Breast epithelium (tissue), 4 donors: ENCODE results near the gene SLC4A7. TPM values are rescaled to one million over a fixed set of nuclear protein-coding genes. Genes with fewer than 3 reads are reported as not detected.
A peak's percentile ranks its signal among the peaks of the same experiment; 100 is the strongest.
"Not testable (repeated sequence)": the region's sequence is repeated elsewhere in the genome, so short reads cannot be mapped to it uniquely, and the experiment has no call there.

Source experiments
- DNase-seq, 2 donors: peaks; one replicate each; pipeline ENCODE4 v3.0.0-alpha.2; 2019; ENCODE audit warnings: low spot score in 2 of 2
- H3K27ac ChIP-seq, 2 donors: fragments of 200-600 bp; sonication (generic) in 1 of 2; one replicate each; pipeline ENCODE4 v1.5.1; 2016 to 2019; ENCODE audit warnings: mild to moderate bottlenecking in 1 of 2
- H3K27me3 ChIP-seq, 2 donors: fragments of 200-600 bp; sonication (generic) in 1 of 2; one replicate each; pipeline versions ENCODE4 v1.5.1 to v1.6.0; 2017 to 2019; ENCODE audit warnings: control low read depth in 1 of 2, mild to moderate bottlenecking in 1 of 2
- H3K36me3 ChIP-seq: fragments of 200-600 bp; one replicate; pipeline ENCODE4 v1.5.1; 2019
- H3K4me1 ChIP-seq, 2 donors: fragments of 200-600 bp; sonication (generic); one replicate each; pipeline ENCODE4 v1.5.1; 2016 to 2019; ENCODE audit warnings: control low read depth in 1 of 2
- H3K4me3 ChIP-seq, 3 donors: fragments of 200-600 bp; sonication (generic); 1 replicate in 2 of 3; 2 replicates in 1 of 3; pipeline ENCODE4 v1.5.1; 2016 to 2019; ENCODE audit warnings: mild to moderate bottlenecking in 3 of 3, moderate library complexity in 2 of 3
- H3K9me3 ChIP-seq, 2 donors: fragments of 200-600 bp; sonication (generic) in 1 of 2; one replicate each; pipeline ENCODE4 v1.5.1; 2016 to 2019; ENCODE audit warnings: control low read depth in 1 of 2
- POLR2A ChIP-seq: fragments of 450-650 bp; IDR thresholded peaks from one replicate; pipeline ENCODE4 v1.6.1; 2016; ENCODE audit warnings: antibody characterized with exemption, mild to moderate bottlenecking, moderate library complexity
- POLR2AphosphoS5 ChIP-seq, 3 donors: sonication (generic); formaldehyde crosslinking; IDR thresholded peaks; one replicate each; pipeline ENCODE4 v1.6.1; 2017; ENCODE audit warnings: antibody characterized with exemption in 3 of 3
- intact Hi-C: fragments of 100-400 bp; cut with DNase I; formaldehyde crosslinking; loops from one replicate; pipeline ENCODE4 v1.15.1; 2023; ENCODE audit warnings: low total_unique reads
- total RNA-seq, 3 donors: library from RNA; depleted of rRNA; stranded (reverse); fragments of >200 nt; gene quantifications; one replicate each; pipeline ENCODE4 v1.1.0, GENCODE V29; 2016
- TF ChIP-seq, protein P1 (sequence below), 3 donors: fragments of 450-650 bp; IDR thresholded peaks; one replicate each; pipeline ENCODE4 v1.5.1; 2016 to 2017; ENCODE audit warnings: antibody characterized with exemption in 3 of 3, mild to moderate bottlenecking in 3 of 3, moderate library complexity in 3 of 3

Gene SLC4A7
- total RNA-seq = 100 to 1,000 TPM in 2 of 3 donors, 10 to 100 TPM in 1; 32.8 to 219 (median 204) TPM

DNA sequence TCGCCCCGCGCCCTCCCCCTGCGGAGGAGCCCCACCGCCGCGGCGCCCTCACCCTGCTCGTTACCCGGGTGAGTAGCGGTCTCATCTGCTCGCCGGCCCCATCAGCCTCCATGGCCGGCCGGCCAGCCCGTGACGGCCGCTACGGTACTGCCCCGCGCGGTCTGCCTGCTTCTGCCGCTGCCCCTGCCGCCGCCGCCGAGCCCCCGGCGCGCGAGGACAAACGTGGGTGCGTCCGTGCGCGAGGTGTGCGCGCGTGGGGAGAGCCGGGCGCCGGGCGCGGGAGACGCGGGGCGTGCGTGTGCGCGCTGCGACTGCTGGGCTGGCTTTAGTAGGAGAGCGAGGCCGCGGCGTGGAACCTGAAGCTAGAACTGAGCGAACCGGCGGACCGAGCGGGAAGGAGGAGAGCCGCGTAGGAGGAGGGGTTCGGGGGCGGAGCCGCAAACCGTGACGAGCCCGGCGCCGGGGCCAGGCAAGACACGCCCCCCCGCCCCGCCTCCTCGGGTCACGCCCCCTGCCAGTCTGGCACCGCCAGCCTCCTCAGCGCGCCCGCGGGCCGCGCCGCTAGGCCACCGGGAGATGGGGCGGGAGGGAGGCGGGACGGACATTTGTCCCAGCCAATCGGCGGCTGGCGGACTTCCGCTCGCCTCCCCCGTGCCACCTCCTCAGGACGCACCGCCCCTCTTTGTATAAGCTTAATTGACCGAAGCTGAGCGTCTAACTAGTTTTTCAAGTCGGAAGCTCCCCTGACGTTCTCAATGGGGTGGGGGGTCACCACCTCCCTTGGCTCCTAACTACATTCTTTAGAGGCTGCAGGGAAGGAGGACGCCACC is at the start of gene SLC4A7:
Gene SLC4A7, minus strand, starts transcription at position 370 of the 830 bp plus-strand sequence. Its CDS starts 258 bp downstream, at position 112.
- intact Hi-C loops = no loop called here

DNA sequence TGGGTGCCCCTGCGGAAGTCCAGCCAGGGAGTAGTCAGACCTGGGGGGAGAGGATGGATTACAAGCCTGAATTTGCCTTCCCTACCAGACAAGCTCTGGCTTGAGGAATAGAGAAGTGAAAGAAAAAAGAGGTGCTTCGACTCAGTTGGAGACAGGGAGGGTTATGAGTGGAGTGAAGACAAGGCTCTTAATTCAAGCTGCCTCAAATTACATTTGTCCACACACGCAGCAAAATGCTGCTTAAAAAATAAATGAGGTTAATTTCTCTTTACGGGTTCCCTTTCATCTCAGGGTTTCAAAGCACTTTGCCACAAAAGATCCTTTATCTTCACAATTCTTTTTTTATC is 49.0 kb upstream of the SLC4A7 start:
- Histone ChIP-seq H3K9me3 (no peaks in the 10 kb centered on the region), H3K36me3 (no peaks in the 10 kb centered on the region), H3K4me3 (no peak overlapping the region), H3K27ac (peak overlapping the region; percentile 83 to 90), H3K4me1 (no peaks in the 10 kb centered on the region), H3K27me3 (no peaks in the 10 kb centered on the region)
- DNase-seq = no peak
- intact Hi-C loops = no loop called here
- TF ChIP-seq POLR2AphosphoS5 (IDR thresholded peaks at IDR 0.05) (no peak), POLR2A (no peak)
- TF ChIP-seq, protein P1, sequence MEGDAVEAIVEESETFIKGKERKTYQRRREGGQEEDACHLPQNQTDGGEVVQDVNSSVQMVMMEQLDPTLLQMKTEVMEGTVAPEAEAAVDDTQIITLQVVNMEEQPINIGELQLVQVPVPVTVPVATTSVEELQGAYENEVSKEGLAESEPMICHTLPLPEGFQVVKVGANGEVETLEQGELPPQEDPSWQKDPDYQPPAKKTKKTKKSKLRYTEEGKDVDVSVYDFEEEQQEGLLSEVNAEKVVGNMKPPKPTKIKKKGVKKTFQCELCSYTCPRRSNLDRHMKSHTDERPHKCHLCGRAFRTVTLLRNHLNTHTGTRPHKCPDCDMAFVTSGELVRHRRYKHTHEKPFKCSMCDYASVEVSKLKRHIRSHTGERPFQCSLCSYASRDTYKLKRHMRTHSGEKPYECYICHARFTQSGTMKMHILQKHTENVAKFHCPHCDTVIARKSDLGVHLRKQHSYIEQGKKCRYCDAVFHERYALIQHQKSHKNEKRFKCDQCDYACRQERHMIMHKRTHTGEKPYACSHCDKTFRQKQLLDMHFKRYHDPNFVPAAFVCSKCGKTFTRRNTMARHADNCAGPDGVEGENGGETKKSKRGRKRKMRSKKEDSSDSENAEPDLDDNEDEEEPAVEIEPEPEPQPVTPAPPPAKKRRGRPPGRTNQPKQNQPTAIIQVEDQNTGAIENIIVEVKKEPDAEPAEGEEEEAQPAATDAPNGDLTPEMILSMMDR (IDR thresholded peaks at IDR 0.05) = no peak

More for the DNA sequence above, at the start of gene SLC4A7:
- Histone ChIP-seq H3K27ac (peak within 1 kb of the TSS; percentile 95 to 98), H3K9me3 (no peaks in the 10 kb centered on the region), H3K4me1 (peaks cover 0 to 9% of the 10 kb centered on the region in 2 donors), H3K4me3 (peak within 1 kb of the TSS; percentile 86 to 99 (median 91)), H3K36me3 (no peaks in the 10 kb centered on the region), H3K27me3 (no peaks in the 10 kb centered on the region)
- TF ChIP-seq POLR2A (peak; percentile 63), POLR2AphosphoS5 (IDR thresholded peaks at IDR 0.05) (peak; percentile 73 to 90 (median 85))
- TF ChIP-seq, protein P1 (IDR thresholded peaks at IDR 0.05) = no peak
- peak; percentile 96 to 98 for DNase-seq

DNA sequence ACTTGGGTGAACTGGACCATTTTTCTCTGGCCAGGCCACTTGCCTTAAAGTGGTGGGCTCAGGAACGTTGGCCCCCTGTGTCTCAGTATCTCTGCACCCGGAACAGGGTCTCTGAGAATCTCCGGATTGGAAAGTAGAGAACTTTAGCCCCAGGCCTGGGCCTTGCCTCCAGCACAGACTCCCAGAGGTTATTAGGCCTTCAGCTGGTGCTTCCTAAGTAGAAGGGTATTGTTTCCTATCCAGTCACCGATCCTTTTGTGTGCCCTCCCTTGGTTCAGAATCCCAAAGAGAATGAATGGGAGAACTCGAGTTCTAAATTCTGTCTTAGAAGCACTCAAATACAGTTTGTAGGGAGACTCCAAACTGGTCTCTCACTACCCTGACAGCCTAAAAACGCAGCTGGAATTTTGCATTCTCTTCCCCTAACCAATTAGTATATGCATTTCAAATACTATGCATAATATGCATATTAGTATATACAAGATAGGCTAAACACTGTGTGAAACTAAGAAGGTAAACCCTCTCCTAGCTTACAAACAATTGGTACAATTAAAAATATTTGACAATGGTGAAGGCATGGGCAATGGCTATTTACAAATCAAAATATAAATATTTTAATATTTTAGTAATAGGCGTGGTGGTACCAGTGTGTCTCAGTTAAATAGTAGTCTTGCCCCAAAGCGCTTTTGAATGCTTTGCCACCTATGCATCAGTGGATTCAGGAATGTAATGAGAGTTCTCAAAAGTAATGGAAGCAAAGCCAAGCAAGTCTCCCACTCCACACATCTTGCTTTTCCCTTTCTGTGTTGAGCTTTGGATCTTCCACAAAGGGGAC is 48.5 kb upstream of the SLC4A7 start:
- H3K27me3 ChIP-seq = no peaks in the 10 kb centered on the region
- no peaks in the 10 kb centered on the region for H3K4me1 ChIP-seq
- no peaks in the 10 kb centered on the region for H3K9me3 ChIP-seq
- DNase-seq = no peak
- intact Hi-C loops = no loop called here
- peak overlapping the region; percentile 83 to 90 for H3K27ac ChIP-seq
- H3K4me3 ChIP-seq = no peak overlapping the region
- no peaks in the 10 kb centered on the region for H3K36me3 ChIP-seq
- no peak for TF ChIP-seq POLR2A
- TF ChIP-seq, protein P1 (IDR thresholded peaks at IDR 0.05) = no peak
- no peak for TF ChIP-seq POLR2AphosphoS5 (IDR thresholded peaks at IDR 0.05)

DNA sequence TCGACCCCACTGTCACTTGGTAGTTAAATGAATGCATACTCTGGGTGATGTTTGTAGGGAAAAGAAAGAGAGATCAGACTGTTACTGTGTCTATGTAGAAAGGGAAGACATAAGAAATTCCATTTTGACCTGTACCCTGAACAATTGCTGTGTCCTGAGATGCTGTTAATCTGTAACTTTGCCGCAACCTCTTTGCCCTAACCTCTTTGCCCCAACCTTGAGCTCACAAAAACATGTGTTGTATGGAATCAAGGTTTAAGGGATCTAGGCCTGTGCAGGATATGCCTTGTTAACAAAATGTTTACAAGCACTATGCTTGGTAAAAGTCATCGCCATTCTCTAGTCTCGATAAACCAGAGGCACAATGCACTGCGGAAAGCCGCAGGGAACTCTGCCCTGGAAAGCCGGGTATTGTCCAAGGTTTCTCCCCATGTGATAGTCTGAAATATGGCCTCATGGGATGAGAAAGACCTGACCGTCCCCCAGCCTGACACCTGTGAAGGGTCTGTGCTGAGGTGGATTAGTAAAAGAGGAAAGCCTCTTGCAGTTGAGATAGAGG is 47.1 kb upstream of the SLC4A7 start:
- H3K27ac ChIP-seq, intact Hi-C loops, H3K9me3 ChIP-seq, H3K4me3 ChIP-seq, H3K36me3 ChIP-seq, DNase-seq, H3K27me3 ChIP-seq, H3K4me1 ChIP-seq: not testable (repeated sequence)

DNA sequence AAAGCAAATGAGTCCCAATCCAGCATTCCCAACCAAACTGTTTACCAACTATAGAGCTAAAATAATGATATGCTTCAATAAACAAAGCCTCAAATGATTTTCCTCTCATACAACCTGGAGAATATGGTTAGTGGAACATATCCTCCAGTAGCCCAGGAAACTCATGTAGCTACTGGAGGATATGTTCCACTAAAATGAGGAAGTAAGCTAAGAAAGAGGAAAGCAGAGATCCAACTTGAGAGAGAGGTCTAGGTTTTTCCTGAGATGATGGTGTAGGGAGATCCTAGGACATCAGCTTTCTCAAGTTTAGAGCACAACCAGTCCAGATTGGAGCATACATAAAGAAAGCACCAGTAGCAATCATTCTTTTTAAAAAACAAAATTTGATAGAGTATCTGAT is 44.6 kb upstream of the SLC4A7 start:
- H3K4me3 ChIP-seq = no peak overlapping the region
- no peaks in the 10 kb centered on the region for H3K27me3 ChIP-seq
- H3K4me1 ChIP-seq = no peaks in the 10 kb centered on the region
- no peaks in the 10 kb centered on the region for H3K9me3 ChIP-seq
- TF ChIP-seq, protein P1 (IDR thresholded peaks at IDR 0.05) = no peak
- TF ChIP-seq POLR2AphosphoS5 (IDR thresholded peaks at IDR 0.05) = no peak
- TF ChIP-seq POLR2A = no peak
- H3K27ac ChIP-seq = no peak overlapping the region
- no peaks in the 10 kb centered on the region for H3K36me3 ChIP-seq
- intact Hi-C loops = no loop called here
- no peak for DNase-seq
